Kidney epithelial cell (primary cell): ENCODE results near the gene TESK2. TPM values are rescaled to one million over a fixed set of nuclear protein-coding genes. Genes with fewer than 3 reads are reported as not detected.

Source experiments
- DNase-seq: peaks from one replicate; pipeline ENCODE4 v3.0.0-alpha.2; 2010; ENCODE audit warnings: low read depth
- H3K27me3 ChIP-seq: 2 replicates; pipeline ENCODE4 v1.6.0; 2011; ENCODE audit warnings: low read length; ENCODE audit not compliant: control insufficient read depth, insufficient read depth
- H3K36me3 ChIP-seq: 2 replicates; pipeline ENCODE4 v1.5.1; 2011; ENCODE audit warnings: low read length; ENCODE audit not compliant: control insufficient read depth, insufficient read depth
- H3K4me3 ChIP-seq: 2 replicates; pipeline ENCODE4 v1.5.1; 2011; ENCODE audit warnings: low read depth, mild to moderate bottlenecking, control low read depth, low read length
- CTCF ChIP-seq: IDR thresholded peaks from 2 replicates; pipeline ENCODE4 v1.5.1; 2011; ENCODE audit warnings: mild to moderate bottlenecking, moderate library complexity, low read length, control low read depth, inconsistent platforms; ENCODE audit not compliant: insufficient read depth, poor library complexity, severe bottlenecking
- total RNA-seq: library from RNA; depleted of rRNA; stranded (reverse); fragments of >200 nt; gene quantifications from 2 replicates; pipeline ENCODE4 v1.2.3, GENCODE V29; 2015

Gene TESK2
- total RNA-seq, 1 donor from 2014 or later: 2.5 TPM

- peaks cover 9% of the 10 kb centered on the region for H3K27me3 ChIP-seq
- TF ChIP-seq CTCF: no peak
- DNase-seq: no peak
- no peak overlapping the region for H3K4me3 ChIP-seq
- no peaks in the 10 kb centered on the region for H3K36me3 ChIP-seq
Observed at GRCh38 chr1:45329445-45329844, 161.5 kb downstream of the TESK2 start.

GRCh38 chr1:45328680-45329079 is 162.3 kb downstream of the TESK2 start:
- no peak for TF ChIP-seq CTCF
- H3K4me3 ChIP-seq: no peak overlapping the region
- H3K27me3 ChIP-seq: peaks cover 9% of the 10 kb centered on the region

GRCh38 chr1:45327644-45328515 is 163.1 kb downstream of the TESK2 start:
- Histone ChIP-seq H3K27me3 (peaks cover 9% of the 10 kb centered on the region), H3K36me3 (no peaks in the 10 kb centered on the region), H3K4me3 (no peak overlapping the region)
- DNase-seq: no peak
- no peak for TF ChIP-seq CTCF

More at GRCh38 chr1:45328680-45329079, 162.3 kb downstream of the TESK2 start:
- no peak for DNase-seq
- no peaks in the 10 kb centered on the region for H3K36me3 ChIP-seq

GRCh38 chr1:45326627-45327623 is 164.0 kb downstream of the TESK2 start, which contains the start of gene HPDL:
Gene HPDL (plus strand): TSS chr1:45326895. CDS start chr1:45327149, 254 bp downstream.
- Histone ChIP-seq H3K4me3 (peak within 1 kb of the TSS; percentile 41), H3K36me3 (no peaks in the 10 kb centered on the region), H3K27me3 (peaks cover 9% of the 10 kb centered on the region)
- no peak for DNase-seq
- no peak for TF ChIP-seq CTCF

- no peak overlapping the region for H3K4me3 ChIP-seq
- no peak for TF ChIP-seq CTCF
Observed at GRCh38 chr1:45325851-45326506, 165.0 kb downstream of the TESK2 start.

More at GRCh38 chr1:45325851-45326506, 165.0 kb downstream of the TESK2 start:
- Histone ChIP-seq H3K27me3 (peaks cover 9% of the 10 kb centered on the region), H3K36me3 (no peaks in the 10 kb centered on the region)
- DNase-seq: no peak
